Keratinocyte (primary cell): Measurements from ENCODE around the gene WNT6. TPM values are rescaled to one million over a fixed set of nuclear protein-coding genes. Genes with fewer than 3 reads are reported as not detected.

Experiments
- DNase-seq: peaks from one replicate; pipeline ENCODE4 v3.0.0-alpha.2; 2011; ENCODE audit warnings: low read depth, missing footprints, low spot score
- FAIRE-seq: peaks from 2 replicates; lab custom pipeline; 2011; peaks lifted over from hg19 to GRCh38; lab: Jason Lieb, UNC
- H2AFZ ChIP-seq: 2 replicates; pipeline ENCODE4 v1.6.0; 2012; ENCODE audit warnings: low read length, control low read depth, inconsistent platforms; ENCODE audit not compliant: control insufficient read depth
- H3K27ac ChIP-seq: 2 replicates; pipeline ENCODE4 v1.5.1; 2011; ENCODE audit warnings: low read length; ENCODE audit not compliant: control insufficient read depth, insufficient read depth
- H3K27me3 ChIP-seq: 3 replicates; pipeline ENCODE4 v1.6.0; 2011; ENCODE audit warnings: low read length; ENCODE audit not compliant: control insufficient read depth, insufficient read depth; ENCODE audit errors: extremely low read depth
- H3K36me3 ChIP-seq, 2 experiments: 2 replicates in 1 of 2; 3 replicates in 1 of 2; pipeline ENCODE4 v1.5.1; 2011; ENCODE audit warnings: low read length in 2 of 2, mild to moderate bottlenecking in 1 of 2; ENCODE audit not compliant: control insufficient read depth in 2 of 2, insufficient read depth in 2 of 2; ENCODE audit errors: extremely low read depth in 1 of 2
- H3K4me1 ChIP-seq: 3 replicates; pipeline ENCODE4 v1.5.1; 2011; ENCODE audit warnings: low read length; ENCODE audit not compliant: control insufficient read depth, insufficient read depth; ENCODE audit errors: extremely low read depth
- H3K4me2 ChIP-seq: 3 replicates; pipeline ENCODE4 v1.6.0; 2011; ENCODE audit warnings: low read depth, low read length; ENCODE audit not compliant: control insufficient read depth, insufficient read depth; ENCODE audit errors: extremely low read depth
- H3K4me3 ChIP-seq, 3 experiments: fragments of 200-600 bp in 1 of 3; sonication (generic) in 1 of 3; 2 replicates in 2 of 3; 3 replicates in 1 of 3; pipeline ENCODE4 v1.5.1; 2011 to 2016; ENCODE audit warnings: low read length in 3 of 3, mild to moderate bottlenecking in 3 of 3, control low read depth in 2 of 3, inconsistent platforms in 1 of 3, low read depth in 1 of 3, mixed read lengths in 1 of 3, mixed run types in 1 of 3, moderate library complexity in 1 of 3; ENCODE audit not compliant: control insufficient read depth in 2 of 3, insufficient read depth in 2 of 3; ENCODE audit errors: extremely low read depth in 1 of 3
- H3K79me2 ChIP-seq: 2 replicates; pipeline ENCODE4 v1.6.0; 2012; ENCODE audit warnings: low read length; ENCODE audit not compliant: control insufficient read depth, insufficient read depth
- H3K9ac ChIP-seq: 3 replicates; pipeline ENCODE4 v1.6.0; 2011; ENCODE audit warnings: low read length; ENCODE audit not compliant: control insufficient read depth, insufficient read depth; ENCODE audit errors: extremely low read depth
- H3K9me1 ChIP-seq: 3 replicates; pipeline ENCODE4 v1.6.0; 2011; ENCODE audit warnings: low read length; ENCODE audit not compliant: control insufficient read depth, insufficient read depth; ENCODE audit errors: extremely low read depth
- H3K9me3 ChIP-seq: 2 replicates; pipeline ENCODE4 v1.5.1; 2012; ENCODE audit warnings: low read depth, low read length; ENCODE audit not compliant: control insufficient read depth
- H4K20me1 ChIP-seq: 3 replicates; pipeline ENCODE4 v1.6.0; 2011; ENCODE audit warnings: low read length; ENCODE audit not compliant: control insufficient read depth, insufficient read depth; ENCODE audit errors: extremely low read depth
- CTCF ChIP-seq, 3 experiments: IDR thresholded peaks in 1 of 3; conservative IDR thresholded peaks in 1 of 3; optimal IDR thresholded peaks in 1 of 3; 2 replicates in 2 of 3; 3 replicates in 1 of 3; pipeline versions ENCODE3 to v1.5.1; 2011; ENCODE audit warnings: low read length in 3 of 3, mild to moderate bottlenecking in 3 of 3, moderate library complexity in 2 of 3, control low read depth in 1 of 3, inconsistent platforms in 1 of 3; ENCODE audit not compliant: insufficient read depth in 2 of 3; ENCODE audit errors: extremely low read depth in 1 of 3
- EZH2 ChIP-seq: IDR thresholded peaks from one replicate; pipeline ENCODE4 v1.6.1; 2012; ENCODE audit warnings: inconsistent platforms, mild to moderate bottlenecking, low read length, moderate library complexity
- dilution Hi-C: fragments of 300-500 bp; cut with MboI; formaldehyde crosslinking; loops from one replicate; pipeline ENCODE4 v1.7.0; 2020; ENCODE audit warnings: low sequenced_read_pairs; ENCODE audit not compliant: extremely low pct_ligation_motif_present
- polyA plus RNA-seq, 5 experiments: library from polyadenylated mRNA; depleted of rRNA in 3 of 5; stranded (reverse) in 3 of 5; stranded (forward) in 1 of 5; unstranded in 1 of 5; fragments of >200 nt; gene quantifications; 1 replicate in 1 of 5; 2 replicates in 3 of 5; 3 replicates in 1 of 5; pipeline versions ENCODE4 v1.2.1 to v1.2.3, GENCODE V29; 2011 to 2012; ENCODE audit warnings: missing spikeins in 2 of 5, low read depth in 1 of 5, low replicate concordance in 1 of 5

Gene WNT6
- polyA plus RNA-seq, 1 donor (not counting 4 experiments of a cell fraction or from before 2014, with no cell fraction given): not detected

GRCh38 chr2:218815649-218816048 lies 44.0 kb upstream of the WNT6 start:
- H3K9me1 ChIP-seq: no peaks in the 10 kb centered on the region
- FAIRE-seq: no peak
- no peaks in the 10 kb centered on the region for H3K79me2 ChIP-seq
- H3K36me3 ChIP-seq: no peaks in the 10 kb centered on the region
- H2AFZ ChIP-seq: no peak overlapping the region
- no peaks in the 10 kb centered on the region for H4K20me1 ChIP-seq
- TF ChIP-seq CTCF (optimal IDR thresholded peaks at IDR 0.05 in 1 of 3, IDR thresholded peaks at IDR 0.05 in 1 of 3, conservative IDR thresholded peaks at IDR 0.05 in 1 of 3; ENCODE audit: extremely low read depth in 1 of 3, insufficient read depth in 2 of 3, low read length in 3 of 3) (no peak), EZH2 (no peak)
- H3K27me3 ChIP-seq: peaks cover 9% of the 10 kb centered on the region
- no peak for DNase-seq
- H3K9me3 ChIP-seq: no peaks in the 10 kb centered on the region
- H3K9ac ChIP-seq: no peak overlapping the region
- no peak overlapping the region for H3K27ac ChIP-seq
- H3K4me1 ChIP-seq: peaks cover 2% of the 10 kb centered on the region
- dilution Hi-C loops: no loop called here
- H3K4me2 ChIP-seq: no peak overlapping the region
- H3K4me3 ChIP-seq: no peak overlapping the region

- dilution Hi-C loops: no loop called here
- Histone ChIP-seq H3K4me3 (no peak overlapping the region), H3K79me2 (no peaks in the 10 kb centered on the region), H3K9ac (no peak overlapping the region), H3K36me3 (no peaks in the 10 kb centered on the region), H3K9me1 (no peaks in the 10 kb centered on the region), H2AFZ (no peak overlapping the region), H3K9me3 (no peaks in the 10 kb centered on the region), H4K20me1 (no peaks in the 10 kb centered on the region), H3K27ac (no peak overlapping the region), H3K4me2 (no peak overlapping the region), H3K27me3 (peaks cover 14% of the 10 kb centered on the region), H3K4me1 (peaks cover 2% of the 10 kb centered on the region)
- FAIRE-seq (no peak), DNase-seq (no peak)
- no peak for TF ChIP-seq EZH2
- TF ChIP-seq CTCF (optimal IDR thresholded peaks at IDR 0.05 in 1 of 3, IDR thresholded peaks at IDR 0.05 in 1 of 3, conservative IDR thresholded peaks at IDR 0.05 in 1 of 3; ENCODE audit: extremely low read depth in 1 of 3, insufficient read depth in 2 of 3, low read length in 3 of 3): no peak
These were observed 43.0 kb upstream of the WNT6 start for GRCh38 chr2:218816561-218817011.
